ENCODE data around the gene FREM2. TPM values are rescaled to one million over a fixed set of nuclear protein-coding genes. Genes with fewer than 3 reads are reported as not detected.
A peak's percentile ranks its signal among the peaks of the same experiment; 100 is the strongest.

FREM2 gene
- total RNA-seq, 1 experiment from 2014 or later: 0.04 TPM

- Histone ChIP-seq H3K9me3 (ENCODE audit: low read length) (no peaks in the 10 kb centered on the region), H3K4me1 (ENCODE audit: insufficient read depth, low read length) (no peaks in the 10 kb centered on the region), H3K9ac (ENCODE audit: low read length) (no peak overlapping the region), H3K27me3 (ENCODE audit: low read length) (peaks cover 43% of the 10 kb centered on the region), H3F3A (ENCODE audit: low read length, unreplicated experiment) (no peaks in the 10 kb centered on the region), H3K4me3 (ENCODE audit: low read length) (peak overlapping the region; percentile 18; the same call in 1 of the 2 replicates), H3K36me3 (ENCODE audit: low read depth, low read length) (no peaks in the 10 kb centered on the region), H4K20me1 (ENCODE audit: low read length) (no peaks in the 10 kb centered on the region), H3K9me2 (replicated peaks; ENCODE audit: low read length) (no peaks in the 10 kb centered on the region), H3K27ac (ENCODE audit: low read length) (no peak overlapping the region), H3K4me2 (ENCODE audit: low read length) (peak overlapping the region; percentile 64; the same call in 1 of the 2 replicates), H3K79me2 (ENCODE audit: low read length) (no peaks in the 10 kb centered on the region), H2AFZ (ENCODE audit: low read length) (no peak overlapping the region)
- ChIA-PET CTCF (no interaction called here), POLR2A (ENCODE audit: unreplicated experiment) (no interaction called here)
- TF ChIP-seq CTCF (conservative IDR thresholded peaks at IDR 0.05; ENCODE audit: low read depth, low read length) (no peak), EZH2phosphoT487 (IDR thresholded peaks at IDR 0.05; ENCODE audit: borderline replicate concordance, low read length) (no peak), EZH2 (IDR thresholded peaks at IDR 0.05; ENCODE audit: low read length, unreplicated experiment) (no peak)
- intact Hi-C loops (cut with micrococcal nuclease): no loop called here
- ATAC-seq (no peak), DNase-seq (no peak)
- no TSS peak for BruUV-seq (replicated peaks)
Measured at GRCh38 chr13:38687246-38688229, 661 bp downstream of the FREM2 start.

- ATAC-seq (no peak), DNase-seq (no peak)
- Histone ChIP-seq H3K27me3 (ENCODE audit: low read length) (peaks cover 44% of the 10 kb centered on the region), H3K9me3 (ENCODE audit: low read length) (no peaks in the 10 kb centered on the region), H3K4me3 (ENCODE audit: low read length) (no peak overlapping the region), H2AFZ (ENCODE audit: low read length) (no peak overlapping the region), H3K36me3 (ENCODE audit: low read depth, low read length) (no peaks in the 10 kb centered on the region), H3K4me2 (ENCODE audit: low read length) (no peak overlapping the region), H3K27ac (ENCODE audit: low read length) (no peak overlapping the region), H3K4me1 (ENCODE audit: insufficient read depth, low read length) (no peaks in the 10 kb centered on the region), H3K9me2 (replicated peaks; ENCODE audit: low read length) (no peaks in the 10 kb centered on the region), H3K9ac (ENCODE audit: low read length) (no peak overlapping the region), H3F3A (ENCODE audit: low read length, unreplicated experiment) (no peaks in the 10 kb centered on the region), H3K79me2 (ENCODE audit: low read length) (no peaks in the 10 kb centered on the region), H4K20me1 (ENCODE audit: low read length) (no peaks in the 10 kb centered on the region)
- intact Hi-C loops (cut with micrococcal nuclease): no loop called here
- no TSS peak for BruUV-seq (replicated peaks)
- CTCF ChIA-PET: no interaction called here
- POLR2A ChIA-PET (ENCODE audit: unreplicated experiment): no interaction called here
- TF ChIP-seq EZH2phosphoT487 (IDR thresholded peaks at IDR 0.05; ENCODE audit: borderline replicate concordance, low read length) (no peak), CTCF (conservative IDR thresholded peaks at IDR 0.05; ENCODE audit: low read depth, low read length) (no peak), EZH2 (IDR thresholded peaks at IDR 0.05; ENCODE audit: low read length, unreplicated experiment) (no peak)
Measured at GRCh38 chr13:38688674-38689073, 1.8 kb downstream of the FREM2 start.

- ATAC-seq (no peak), DNase-seq (no peak)
- Histone ChIP-seq H2AFZ (ENCODE audit: low read length) (no peak overlapping the region), H3K9ac (ENCODE audit: low read length) (no peak overlapping the region), H3K9me2 (replicated peaks; ENCODE audit: low read length) (no peaks in the 10 kb centered on the region), H3K4me2 (ENCODE audit: low read length) (no peak overlapping the region), H3K36me3 (ENCODE audit: low read depth, low read length) (no peaks in the 10 kb centered on the region), H3F3A (ENCODE audit: low read length, unreplicated experiment) (no peaks in the 10 kb centered on the region), H3K4me1 (ENCODE audit: insufficient read depth, low read length) (no peaks in the 10 kb centered on the region), H3K9me3 (ENCODE audit: low read length) (no peaks in the 10 kb centered on the region), H3K79me2 (ENCODE audit: low read length) (no peaks in the 10 kb centered on the region), H4K20me1 (ENCODE audit: low read length) (no peaks in the 10 kb centered on the region), H3K27ac (ENCODE audit: low read length) (no peak overlapping the region), H3K27me3 (ENCODE audit: low read length) (peaks cover 49% of the 10 kb centered on the region), H3K4me3 (ENCODE audit: low read length) (no peak overlapping the region)
- TF ChIP-seq CTCF (conservative IDR thresholded peaks at IDR 0.05; ENCODE audit: low read depth, low read length) (no peak), EZH2 (IDR thresholded peaks at IDR 0.05; ENCODE audit: low read length, unreplicated experiment) (no peak), EZH2phosphoT487 (IDR thresholded peaks at IDR 0.05; ENCODE audit: borderline replicate concordance, low read length) (no peak)
- intact Hi-C loops (cut with micrococcal nuclease): no loop called here
- POLR2A ChIA-PET (ENCODE audit: unreplicated experiment): no interaction called here
- no TSS peak for BruUV-seq (replicated peaks)
- CTCF ChIA-PET: no interaction called here
Measured at GRCh38 chr13:38690231-38690630, 3.4 kb downstream of the FREM2 start.

Measured in PC-3 (cell line).